Activated CD8-positive, alpha-beta T cell treated with anti-CD3 and anti-CD28 coated beads for 36 hours (primary cell): ENCODE measurements around the gene BICC1. TPM values are rescaled to one million over a fixed set of nuclear protein-coding genes. Genes with fewer than 3 reads are reported as not detected.

ENCODE experiments used
- ATAC-seq: fragments of 200-7000 bp; cut with Tn5 transposase; one replicate; pipeline ENCODE4 v1.10.0; 2021; ENCODE audit warnings: mild to moderate bottlenecking, moderate library complexity
- CTCF ChIA-PET: fragments of 350-600 bp; sonication (Branson Sonifier 250); formaldehyde crosslinking; loops from one replicate; lab custom pipeline; 2021; ENCODE audit warnings: antibody characterized with exemption; lab: Charles Lee
- POLR2A ChIA-PET: fragments of 350-600 bp; sonication (Branson Sonifier 250); formaldehyde crosslinking; loops from one replicate; lab custom pipeline; 2021; ENCODE audit warnings: antibody characterized with exemption; lab: Charles Lee
- DNase-seq: peaks from one replicate; pipeline ENCODE4 v3.0.0-alpha.2; 2020
- H3K27ac Mint-ChIP-seq: one replicate; pipeline ENCODE4 v1.8.0; 2021; ENCODE audit warnings: mild to moderate bottlenecking, mixed read lengths
- H3K27me3 Mint-ChIP-seq: one replicate; pipeline ENCODE4 v1.8.0; 2021; ENCODE audit warnings: mixed read lengths
- H3K36me3 Mint-ChIP-seq: one replicate; pipeline ENCODE4 v1.8.0; 2021; ENCODE audit warnings: low read depth, mixed read lengths
- H3K4me1 Mint-ChIP-seq: one replicate; pipeline ENCODE4 v1.8.0; 2021; ENCODE audit warnings: low read depth, mixed read lengths
- H3K4me3 Mint-ChIP-seq: one replicate; pipeline ENCODE4 v1.8.0; 2021; ENCODE audit warnings: mild to moderate bottlenecking, moderate library complexity, mixed read lengths
- H3K9me3 Mint-ChIP-seq: one replicate; pipeline ENCODE4 v1.8.0; 2021; ENCODE audit warnings: mixed read lengths
- intact Hi-C: fragments of 100-400 bp; cut with micrococcal nuclease; formaldehyde crosslinking; loops from one replicate; pipeline ENCODE4 v1.10.0; 2022
- total RNA-seq, 2 experiments: library from RNA; stranded (reverse); gene quantifications; one replicate each; pipeline ENCODE4 v1.2.3, GENCODE V29; 2021
- TF ChIP-seq, protein P1 (sequence below): fragments of 200-600 bp; IDR thresholded peaks from one replicate; pipeline ENCODE4 v1.8.0; 2022; ENCODE audit warnings: antibody characterized with exemption, mild to moderate bottlenecking

BICC1 gene
- total RNA-seq, 2 experiments from 2014 or later, result not detected

DNA sequence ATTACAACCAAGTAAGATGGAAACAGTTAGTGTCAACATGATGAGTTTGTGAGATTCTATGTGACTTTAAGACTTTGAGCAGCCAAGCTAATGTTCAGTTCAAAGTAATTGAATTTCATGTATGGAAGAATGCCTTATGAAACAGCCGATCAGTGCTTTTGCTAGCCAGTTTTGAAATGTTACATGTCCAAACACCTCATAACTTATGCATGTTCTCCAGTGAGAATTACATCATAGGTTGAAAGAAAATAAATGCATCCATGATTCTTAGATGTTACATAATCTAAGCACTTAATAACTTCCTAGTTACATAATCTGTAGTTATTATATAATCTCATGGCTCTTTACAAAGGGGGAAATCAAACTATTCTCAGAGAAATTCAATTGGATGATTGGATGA, 211.3 kb downstream of the BICC1 start:
- Mint-ChIP-seq H3K27me3 (peaks cover 4% of the 10 kb centered on the region), H3K27ac (no peak overlapping the region), H3K4me1 (no peaks in the 10 kb centered on the region), H3K36me3 (no peaks in the 10 kb centered on the region), H3K9me3 (no peaks in the 10 kb centered on the region), H3K4me3 (no peak overlapping the region)
- no peak for DNase-seq
- TF ChIP-seq, protein P1, sequence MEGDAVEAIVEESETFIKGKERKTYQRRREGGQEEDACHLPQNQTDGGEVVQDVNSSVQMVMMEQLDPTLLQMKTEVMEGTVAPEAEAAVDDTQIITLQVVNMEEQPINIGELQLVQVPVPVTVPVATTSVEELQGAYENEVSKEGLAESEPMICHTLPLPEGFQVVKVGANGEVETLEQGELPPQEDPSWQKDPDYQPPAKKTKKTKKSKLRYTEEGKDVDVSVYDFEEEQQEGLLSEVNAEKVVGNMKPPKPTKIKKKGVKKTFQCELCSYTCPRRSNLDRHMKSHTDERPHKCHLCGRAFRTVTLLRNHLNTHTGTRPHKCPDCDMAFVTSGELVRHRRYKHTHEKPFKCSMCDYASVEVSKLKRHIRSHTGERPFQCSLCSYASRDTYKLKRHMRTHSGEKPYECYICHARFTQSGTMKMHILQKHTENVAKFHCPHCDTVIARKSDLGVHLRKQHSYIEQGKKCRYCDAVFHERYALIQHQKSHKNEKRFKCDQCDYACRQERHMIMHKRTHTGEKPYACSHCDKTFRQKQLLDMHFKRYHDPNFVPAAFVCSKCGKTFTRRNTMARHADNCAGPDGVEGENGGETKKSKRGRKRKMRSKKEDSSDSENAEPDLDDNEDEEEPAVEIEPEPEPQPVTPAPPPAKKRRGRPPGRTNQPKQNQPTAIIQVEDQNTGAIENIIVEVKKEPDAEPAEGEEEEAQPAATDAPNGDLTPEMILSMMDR, result no peak
- CTCF ChIA-PET, result no interaction called here
- intact Hi-C loops, result no loop called here
- POLR2A ChIA-PET, result no interaction called here
- no peak for ATAC-seq

DNA sequence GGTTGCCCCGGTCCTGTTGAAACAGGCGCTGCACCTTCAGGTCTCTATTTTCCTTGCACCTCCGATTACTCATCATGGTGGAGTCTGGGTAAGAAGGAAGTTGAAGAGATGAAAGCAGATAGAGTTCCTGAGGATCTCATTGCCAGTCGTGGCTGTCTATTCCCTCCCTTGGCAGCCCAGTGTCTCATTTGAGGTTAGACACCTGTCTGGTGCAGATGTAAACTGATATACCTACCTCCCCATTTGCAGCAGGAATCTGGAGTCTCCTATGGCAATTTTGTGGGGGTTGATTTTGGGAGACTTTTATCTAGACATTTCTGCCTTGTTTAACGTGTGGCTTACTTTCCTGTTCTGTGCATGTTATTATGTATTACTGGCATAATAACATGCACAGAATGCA, 212.1 kb downstream of the BICC1 start:
- H3K9me3 Mint-ChIP-seq, result no peaks in the 10 kb centered on the region
- DNase-seq (no peak), ATAC-seq (no peak)
- intact Hi-C loops, result no loop called here
- no peaks in the 10 kb centered on the region for H3K4me1 Mint-ChIP-seq
- peaks cover 4% of the 10 kb centered on the region for H3K27me3 Mint-ChIP-seq
- TF ChIP-seq, protein P1, result no peak
- POLR2A ChIA-PET, result no interaction called here
- CTCF ChIA-PET, result no interaction called here
- H3K27ac Mint-ChIP-seq, result no peak overlapping the region
- H3K4me3 Mint-ChIP-seq, result no peak overlapping the region
- H3K36me3 Mint-ChIP-seq, result no peaks in the 10 kb centered on the region

DNA sequence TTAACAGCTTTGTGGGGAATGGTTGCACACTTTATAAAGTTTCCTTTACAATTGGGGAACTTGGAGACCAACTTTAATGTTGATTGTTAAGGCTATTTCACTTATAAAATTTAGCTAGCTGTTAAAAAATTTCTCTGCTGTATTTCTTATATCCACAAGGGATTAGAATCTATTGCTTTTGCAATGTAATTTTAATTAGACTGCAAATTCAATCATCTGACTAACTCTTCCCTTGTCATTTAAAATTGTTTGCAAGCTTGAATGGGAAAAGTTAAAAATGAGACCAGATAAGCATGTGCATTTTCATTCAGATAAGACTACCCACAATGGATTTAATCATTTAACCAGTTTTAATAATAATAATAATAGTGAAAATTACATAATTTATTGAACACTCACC, 213.2 kb downstream of the BICC1 start:
- Mint-ChIP-seq H3K4me1 (no peaks in the 10 kb centered on the region), H3K4me3 (no peak overlapping the region), H3K27ac (no peak overlapping the region), H3K27me3 (peaks cover 4% of the 10 kb centered on the region), H3K9me3 (no peaks in the 10 kb centered on the region), H3K36me3 (no peaks in the 10 kb centered on the region)
- DNase-seq (no peak), ATAC-seq (no peak)
- CTCF ChIA-PET, result no interaction called here
- intact Hi-C loops, result no loop called here
- POLR2A ChIA-PET, result no interaction called here
- TF ChIP-seq, protein P1, result no peak

DNA sequence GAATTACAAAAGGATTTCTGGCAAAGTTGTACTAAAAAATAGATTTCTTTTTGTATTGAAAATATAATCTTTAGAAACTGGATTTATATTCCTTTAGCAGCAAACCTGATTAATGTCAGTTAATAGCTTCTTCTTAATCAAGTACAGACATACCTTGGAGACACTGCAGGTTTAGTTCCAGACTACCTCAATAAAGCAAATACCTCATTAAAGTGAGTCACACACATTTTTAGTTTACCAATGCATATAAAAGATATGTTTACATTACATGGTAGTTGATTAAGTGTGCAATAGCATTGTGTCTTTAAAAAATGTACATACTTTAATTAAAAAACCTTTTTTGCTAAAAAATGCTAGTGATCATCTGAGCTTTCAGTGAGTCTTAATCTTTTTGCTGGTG, 215.0 kb downstream of the BICC1 start:
- CTCF ChIA-PET, result no interaction called here
- Mint-ChIP-seq H3K36me3 (no peaks in the 10 kb centered on the region), H3K27ac (no peak overlapping the region), H3K4me1 (no peaks in the 10 kb centered on the region), H3K9me3 (no peaks in the 10 kb centered on the region), H3K27me3 (peaks cover 4% of the 10 kb centered on the region), H3K4me3 (no peak overlapping the region)
- no peak for DNase-seq
- TF ChIP-seq, protein P1, result no peak
- intact Hi-C loops, result no loop called here
- POLR2A ChIA-PET, result interaction anchor here (0.6 kb wide), 1 partner anchor 155 kb away, joined by 3 read pairs; no protein-coding TSS in a partner anchor
- no peak for ATAC-seq

DNA sequence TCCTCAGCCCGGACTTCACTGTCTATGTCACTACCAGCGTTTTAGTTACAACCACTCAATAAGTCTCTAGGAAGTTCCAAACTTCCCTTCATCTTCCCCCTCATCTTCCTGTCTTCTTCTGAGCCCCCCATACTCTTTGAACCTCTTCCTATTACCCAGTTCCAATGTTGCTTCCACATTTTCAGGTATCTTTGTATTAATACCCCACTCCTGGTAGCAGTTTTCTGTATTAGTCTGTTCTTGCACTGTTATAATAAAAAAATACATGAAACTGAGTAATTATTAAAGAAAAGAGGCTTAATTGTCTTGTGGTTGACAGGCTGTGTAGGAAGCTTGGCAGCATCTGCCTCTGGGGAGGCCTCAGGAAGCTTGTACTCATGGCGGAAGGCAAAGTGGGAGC, 218.6 kb downstream of the BICC1 start:
- CTCF ChIA-PET, result no interaction called here
- H3K27ac Mint-ChIP-seq, result no peak overlapping the region

More for the DNA sequence above, 218.6 kb downstream of the BICC1 start:
- Mint-ChIP-seq H3K9me3 (no peaks in the 10 kb centered on the region), H3K36me3 (no peaks in the 10 kb centered on the region), H3K27me3 (peaks cover 3% of the 10 kb centered on the region), H3K4me1 (no peaks in the 10 kb centered on the region), H3K4me3 (no peak overlapping the region)
- TF ChIP-seq, protein P1, result no peak
- DNase-seq, result no peak
- intact Hi-C loops, result no loop called here
- no peak for ATAC-seq
- POLR2A ChIA-PET, result no interaction called here
